ENCODE data around the gene TRIP12.
"Not testable (repeated sequence)": the region's sequence is repeated elsewhere in the genome, so short reads cannot be mapped to it uniquely, and the experiment has no call there.

Gene TRIP12

DNA sequence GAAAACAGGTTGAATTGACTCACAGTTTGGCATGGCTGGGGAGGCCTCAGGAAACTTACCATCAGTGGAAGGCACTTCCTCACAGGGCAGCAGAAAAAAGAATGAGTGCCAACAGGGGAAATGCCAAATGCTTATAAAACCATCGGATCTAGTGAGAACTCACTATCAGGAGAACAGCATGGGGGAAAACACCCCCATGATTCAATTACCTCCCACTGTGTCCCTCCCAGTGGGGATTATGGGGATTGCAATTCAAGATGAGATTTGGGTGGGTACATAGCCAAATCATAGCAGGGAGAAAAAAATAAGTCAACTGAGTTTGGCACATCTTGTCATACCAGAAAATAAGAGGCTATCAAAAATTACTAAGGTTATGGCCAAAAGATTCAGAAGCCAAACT is 96.3 kb downstream of the TRIP12 start:
- no peak for DNase-seq

DNA sequence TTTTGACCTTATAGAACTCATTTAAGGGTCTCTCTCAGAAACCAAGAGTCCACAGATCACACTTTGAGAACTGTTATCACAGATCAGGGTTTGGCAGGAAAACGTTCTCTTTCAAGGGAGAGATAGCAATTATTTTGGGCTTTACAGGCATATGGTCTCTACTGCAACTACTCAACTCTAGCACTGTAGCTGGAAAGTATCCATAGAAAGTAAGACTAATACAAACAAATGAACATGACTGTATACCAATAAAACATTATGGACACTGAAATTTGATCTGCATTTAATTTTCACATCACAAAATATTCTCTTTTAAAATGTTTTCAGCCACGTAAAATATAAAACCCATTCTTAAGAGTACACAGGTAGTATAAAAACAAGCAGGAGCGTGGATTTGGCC is 100.5 kb downstream of the TRIP12 start:
- DNase-seq: no peak

DNA sequence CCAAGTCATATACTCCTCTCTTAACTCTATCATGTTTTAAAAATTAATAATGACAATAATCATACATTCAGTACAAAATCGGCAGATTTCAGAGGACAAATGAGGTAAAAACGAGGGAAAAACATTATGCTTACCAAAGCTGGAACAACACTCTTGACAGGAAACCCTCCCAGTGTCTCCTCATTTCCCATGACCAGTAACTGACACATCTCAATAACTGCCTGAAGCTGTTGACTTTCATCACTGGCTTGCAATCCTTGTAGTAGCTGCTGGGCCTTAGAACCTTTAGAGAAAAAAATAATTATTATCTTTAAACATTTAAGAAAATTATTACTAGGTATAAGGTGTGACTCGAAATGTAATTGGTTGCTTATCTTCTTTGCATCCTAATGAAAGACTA is 103.6 kb downstream of the TRIP12 start:
- DNase-seq: no peak

DNA sequence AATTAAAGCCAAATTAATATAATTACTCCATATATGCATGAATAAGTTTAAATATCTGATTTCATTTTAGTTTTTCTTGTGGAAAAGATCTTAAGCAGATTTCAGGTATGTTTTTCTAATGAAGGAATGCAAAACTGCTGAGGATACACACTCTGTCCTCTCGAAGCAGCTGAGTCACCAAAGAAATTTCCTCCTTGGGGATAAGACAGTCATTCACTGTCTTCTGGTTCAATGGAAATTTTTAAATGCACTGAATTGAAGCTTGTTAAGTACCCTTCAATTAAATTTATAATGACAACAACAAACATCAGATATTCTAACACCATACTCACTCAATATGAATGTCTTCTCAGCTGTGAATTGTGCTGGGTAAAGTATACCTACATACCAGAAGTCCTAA is 106.0 kb downstream of the TRIP12 start:
- DNase-seq: no peak

DNA sequence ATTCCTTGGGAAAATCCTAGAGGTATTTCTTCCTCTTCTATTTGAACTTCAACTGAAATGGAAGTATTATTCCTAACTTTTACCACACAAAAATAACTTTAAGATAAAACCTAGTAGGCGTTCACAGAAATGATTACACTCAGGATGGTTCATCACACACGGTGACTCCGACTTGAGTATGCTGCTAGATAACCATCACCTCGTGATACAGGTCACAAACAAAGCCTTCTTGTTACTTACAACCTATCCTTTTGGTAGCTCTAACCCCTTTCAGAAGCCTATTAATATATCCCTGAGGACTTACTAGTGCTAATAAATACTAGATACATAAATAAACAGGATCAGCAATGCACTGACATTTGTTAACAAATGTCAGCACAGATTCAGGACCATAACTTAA is 106.5 kb downstream of the TRIP12 start:
- no peak for DNase-seq

DNA sequence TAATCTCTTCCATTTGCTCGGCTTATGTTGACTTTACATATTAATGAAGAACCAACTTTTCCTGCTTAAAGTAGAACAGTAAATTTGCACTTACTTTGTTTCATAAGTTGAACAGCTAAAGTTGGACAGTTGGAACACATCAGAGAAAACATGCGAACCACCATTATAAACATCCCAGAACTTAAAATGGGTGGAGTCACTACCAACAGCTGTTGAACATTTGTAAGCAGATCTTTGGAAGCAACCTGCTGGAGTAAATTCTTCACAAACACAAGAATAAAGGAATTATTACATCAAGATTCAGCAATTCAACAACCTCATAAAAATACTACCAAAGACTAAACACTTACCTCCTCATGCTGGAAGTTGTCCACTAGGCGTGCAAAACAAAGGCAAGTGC is 111.0 kb downstream of the TRIP12 start:
- DNase-seq: no peak

DNA sequence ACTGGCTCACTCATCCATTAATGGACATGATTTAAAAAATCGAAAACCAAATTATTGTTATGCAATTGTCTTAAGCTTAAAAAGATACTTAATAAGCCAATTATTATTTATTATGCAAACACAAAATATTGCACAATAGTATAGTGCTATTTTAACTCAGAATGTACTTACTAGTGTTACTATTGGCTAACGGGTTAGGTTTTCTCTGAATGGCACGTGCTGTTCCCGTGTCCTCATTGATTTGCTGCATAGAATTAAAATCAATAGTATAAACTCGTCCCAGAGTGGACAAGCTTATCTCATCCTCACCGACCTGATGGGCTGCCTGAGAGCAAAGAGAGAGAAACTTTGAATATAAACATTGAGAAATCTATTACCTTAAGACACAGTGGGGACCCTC is 116.2 kb downstream of the TRIP12 start:
- DNase-seq: no peak

DNA sequence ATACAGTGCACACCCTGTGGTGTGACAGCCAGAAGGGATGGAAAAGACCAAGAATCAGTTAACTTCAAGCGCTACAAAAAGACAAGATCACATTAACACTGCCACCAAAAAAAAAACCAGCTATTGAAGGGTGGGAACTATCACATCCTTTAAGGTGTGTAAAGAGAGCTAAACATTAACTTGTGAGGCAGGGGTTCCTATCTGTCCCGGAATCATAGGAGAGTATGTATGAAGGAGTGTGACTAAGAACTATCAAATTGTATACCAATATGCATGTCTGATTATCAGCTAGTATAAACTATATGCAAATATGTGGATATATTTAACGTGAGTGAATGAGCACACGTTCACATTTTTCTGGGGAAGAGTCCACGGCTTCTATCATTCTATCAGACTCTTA is 119.0 kb downstream of the TRIP12 start:
- no peak for DNase-seq

DNA sequence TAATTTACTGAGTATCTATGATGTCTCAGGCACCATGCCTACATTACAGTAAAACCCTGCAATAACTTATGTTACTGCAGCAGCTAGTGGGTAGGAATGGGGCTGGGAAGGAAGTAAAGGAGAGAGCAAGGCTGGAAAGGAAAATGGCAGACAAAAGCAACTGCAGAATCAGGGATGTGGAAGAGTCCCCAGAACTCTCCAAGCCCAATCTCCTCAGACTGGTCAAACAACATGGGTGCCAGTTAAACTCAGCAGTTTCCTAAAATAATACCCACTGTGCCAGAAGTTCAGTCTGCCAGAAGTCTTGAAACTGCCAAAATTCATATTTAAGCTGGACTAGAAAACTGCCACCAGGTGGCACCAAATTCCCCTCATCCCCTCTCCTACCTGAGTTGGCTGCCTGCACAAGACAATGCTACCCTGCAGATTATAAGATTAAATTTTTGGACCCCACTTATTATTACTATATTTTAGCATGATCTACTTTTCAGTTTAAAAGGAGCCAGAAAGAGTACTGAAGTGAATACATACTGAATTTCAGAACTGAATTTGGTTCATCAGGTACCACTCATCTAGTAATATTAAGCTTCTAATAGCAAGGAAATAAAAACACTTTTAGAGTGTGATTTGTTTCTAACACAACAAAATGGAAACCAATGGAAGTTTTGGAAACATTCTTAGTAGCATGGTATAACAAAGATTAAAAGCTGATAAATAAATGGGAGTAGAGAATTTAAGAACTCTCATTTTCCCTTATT is 120.6 kb downstream of the TRIP12 start:
- peak in 6 of 14 donors; percentile 10 to 62 (median 18) for DNase-seq

DNA sequence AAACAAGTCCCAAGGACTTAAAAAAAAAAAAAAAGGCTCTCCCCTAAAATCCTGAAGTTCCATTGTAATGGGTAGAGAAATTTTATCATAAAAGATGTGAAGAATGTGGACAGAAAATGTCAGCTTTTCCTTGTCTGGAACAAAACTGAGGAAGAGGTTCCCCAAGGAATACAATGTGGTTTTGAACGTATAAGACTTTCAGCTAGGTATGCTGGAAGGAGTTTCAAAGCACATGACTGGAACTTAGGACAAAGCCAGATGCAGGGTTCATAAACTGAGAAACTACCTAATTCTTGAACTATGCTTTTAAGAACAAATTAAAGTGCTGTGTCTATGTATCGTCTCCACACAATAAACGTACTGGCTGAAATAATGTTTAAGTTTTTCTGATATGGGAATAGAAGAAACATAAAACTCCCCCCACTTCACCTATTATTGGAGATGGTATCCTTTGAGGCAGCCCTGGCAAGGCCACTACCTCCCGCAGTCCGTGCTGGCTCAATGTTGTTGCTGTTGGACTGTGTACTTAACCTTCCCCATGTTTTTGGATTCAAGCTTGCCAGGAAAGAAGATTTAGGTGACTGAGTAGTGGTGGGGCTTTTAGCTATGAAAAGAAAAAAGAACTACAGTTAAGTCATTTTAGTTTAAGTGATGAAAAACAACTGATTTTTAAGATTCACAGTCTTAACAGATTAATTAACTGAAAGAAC is 123.2 kb downstream of the TRIP12 start:
- DNase-seq: peak in 1 of 14 donors; percentile 34

DNA sequence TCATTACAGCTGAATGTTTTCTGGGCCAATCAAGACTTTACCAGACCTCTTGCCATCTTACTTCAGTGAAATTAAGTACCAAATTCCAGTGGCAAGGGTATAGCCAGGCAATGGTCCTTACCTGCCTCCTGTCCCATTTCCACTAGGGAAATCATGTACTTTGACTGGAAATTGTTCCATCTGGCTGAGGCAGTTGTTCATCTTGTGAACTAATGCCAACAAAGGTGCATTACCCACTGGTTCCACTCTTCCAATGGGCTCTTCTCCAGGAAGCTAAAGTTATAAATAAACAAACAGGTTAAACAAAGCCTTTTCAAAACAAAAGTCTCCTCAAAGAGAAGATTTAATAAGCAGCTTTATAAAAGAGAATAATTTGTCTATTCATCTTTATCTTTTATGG is 126.8 kb downstream of the TRIP12 start:
- peak in 1 of 14 donors; percentile 4 for DNase-seq

DNA sequence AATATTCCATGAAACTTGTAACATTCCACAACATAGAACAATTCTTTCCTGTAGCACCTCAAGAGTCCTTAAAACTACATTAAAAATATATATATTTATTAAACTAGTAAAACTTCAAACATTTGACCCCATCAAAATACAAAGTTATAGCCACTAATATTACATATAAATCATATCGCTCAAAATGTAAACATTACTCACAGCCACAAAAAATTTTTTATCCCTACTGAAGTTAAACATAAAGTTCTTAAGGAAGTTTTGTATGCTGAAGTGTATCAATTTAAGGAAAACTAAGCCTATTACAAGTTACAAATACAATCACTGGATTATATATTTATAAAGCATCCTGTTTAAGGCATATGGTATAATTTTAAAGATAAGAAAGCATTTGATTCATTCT is 127.2 kb downstream of the TRIP12 start:
- DNase-seq: no peak

DNA sequence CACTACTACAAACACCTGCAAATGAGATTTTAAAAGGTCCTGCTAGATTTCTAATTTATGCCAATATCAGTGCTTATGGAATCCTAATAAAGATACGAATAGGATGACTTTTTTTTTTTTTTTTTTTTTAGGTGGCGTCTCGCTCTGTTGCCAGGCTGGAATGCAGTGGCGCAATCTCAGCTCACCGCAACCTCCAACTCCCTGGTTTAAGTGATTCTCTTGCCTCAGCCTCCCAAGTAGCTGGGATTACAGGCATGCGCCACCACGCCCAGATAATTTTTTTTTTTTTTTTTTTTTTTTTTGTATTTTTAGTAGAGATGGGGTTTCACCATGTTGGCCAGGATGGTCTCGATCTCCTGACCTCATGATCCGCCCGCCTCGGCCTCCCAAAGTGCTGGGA is 135.5 kb downstream of the TRIP12 start:
- not testable (repeated sequence) for DNase-seq

DNA sequence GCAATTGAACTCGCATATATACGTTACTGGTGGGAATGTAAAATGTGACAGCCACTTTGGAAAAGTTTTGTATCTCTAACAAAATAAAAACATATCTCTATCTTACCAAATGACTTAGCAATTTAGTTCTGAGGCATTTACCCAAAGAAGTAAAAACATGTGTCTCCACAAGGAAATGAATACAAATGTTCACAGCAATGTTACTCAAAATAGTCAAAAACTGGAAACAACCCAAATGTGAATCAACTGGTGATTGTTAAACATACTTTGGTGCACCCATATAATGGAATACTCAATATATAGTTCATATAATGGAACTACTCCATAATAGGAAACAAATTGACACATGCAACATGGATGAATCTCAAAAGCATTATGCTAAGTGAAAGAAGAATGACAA is 137.0 kb downstream of the TRIP12 start:
- DNase-seq: no peak

DNA sequence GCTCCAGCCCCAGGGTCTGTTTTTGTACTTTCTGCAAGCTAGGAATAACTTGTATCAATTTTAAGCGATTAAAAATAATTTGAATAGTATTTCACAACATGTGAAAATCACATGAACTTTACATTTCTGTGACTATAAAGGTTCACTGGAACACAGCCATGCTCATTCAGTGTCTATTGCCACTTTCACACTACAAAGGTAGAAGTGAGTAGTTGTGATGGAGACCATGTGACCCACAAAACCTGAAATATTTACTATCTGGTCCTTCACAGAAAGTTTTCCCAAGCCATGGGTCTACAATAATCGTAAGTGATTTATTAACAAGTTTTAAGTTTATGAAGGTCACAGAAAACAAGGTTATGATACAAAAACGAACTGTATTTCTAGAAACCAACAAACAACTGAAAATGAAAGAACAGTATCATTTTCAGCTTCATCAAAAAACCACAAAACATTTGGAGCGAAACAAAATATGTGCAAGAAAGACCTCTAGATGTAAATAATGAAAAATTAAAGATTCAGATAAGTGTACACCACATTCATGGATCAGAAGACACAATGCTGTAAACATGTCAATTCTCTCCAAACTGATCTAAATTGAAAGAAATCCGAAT is 138.6 kb downstream of the TRIP12 start:
- no peak for DNase-seq

DNA sequence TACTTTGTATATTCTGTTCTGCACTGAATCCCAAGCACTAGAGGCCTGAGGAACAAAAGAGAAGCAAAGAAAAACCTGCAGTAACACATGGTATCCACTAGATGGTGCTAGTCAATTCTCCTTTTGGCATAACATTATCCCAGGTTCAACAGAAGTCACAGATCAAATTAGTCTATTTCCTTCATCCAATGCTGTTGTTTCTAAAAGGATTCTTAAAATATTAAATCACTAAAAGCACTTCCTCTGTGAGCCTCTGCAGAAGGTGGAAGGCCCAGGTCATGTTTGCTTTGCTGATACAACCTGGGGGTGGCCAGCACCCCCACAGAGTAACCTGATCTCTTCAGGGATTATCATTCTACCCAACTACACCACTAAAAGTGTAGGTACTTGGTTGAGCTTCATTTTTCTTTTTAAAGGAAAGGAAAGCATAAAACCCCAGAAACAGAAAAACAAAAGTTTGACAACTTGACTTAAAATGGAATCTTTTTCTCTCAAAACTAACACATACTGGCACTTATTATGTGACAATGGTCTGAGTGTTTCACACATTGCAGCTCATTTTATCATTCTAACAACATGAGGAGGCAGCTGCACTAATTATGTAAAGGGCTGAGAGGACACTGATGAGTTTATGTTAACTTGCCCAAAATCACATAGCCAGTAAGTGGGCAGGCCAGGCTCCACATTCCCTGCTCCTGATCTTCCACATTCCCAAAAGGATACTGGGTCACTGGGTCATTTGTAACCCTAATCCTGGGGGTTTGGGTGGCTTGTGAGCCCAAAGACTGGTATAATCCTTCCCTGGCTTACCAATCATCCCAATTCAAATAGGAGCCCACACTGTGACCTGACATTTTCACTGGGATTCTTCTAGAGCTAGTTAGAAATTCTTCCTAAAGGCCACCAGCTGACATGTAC is 140.7 kb downstream of the TRIP12 start:
- DNase-seq: peak in 3 of 14 donors; percentile 2 to 35 (median 20)

DNA sequence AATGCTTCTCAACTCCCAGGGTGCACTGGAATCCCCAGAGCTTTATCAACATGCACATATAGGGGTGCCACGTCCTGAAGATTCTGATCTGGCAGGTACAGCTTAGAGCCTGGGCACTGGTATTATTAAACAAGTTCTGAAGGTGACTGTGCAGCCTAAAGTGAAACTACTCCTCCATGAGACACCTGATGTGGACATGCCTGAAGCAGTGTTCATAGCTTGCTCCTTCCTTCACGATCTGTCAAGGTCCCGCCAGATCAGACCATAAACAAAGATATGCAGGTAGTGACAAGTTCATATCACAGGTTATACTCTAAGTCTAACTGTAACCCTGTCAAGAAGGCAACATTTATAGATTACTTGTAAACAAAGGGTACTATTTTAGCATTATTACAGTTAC is 142.2 kb downstream of the TRIP12 start:
- no peak for DNase-seq

DNA sequence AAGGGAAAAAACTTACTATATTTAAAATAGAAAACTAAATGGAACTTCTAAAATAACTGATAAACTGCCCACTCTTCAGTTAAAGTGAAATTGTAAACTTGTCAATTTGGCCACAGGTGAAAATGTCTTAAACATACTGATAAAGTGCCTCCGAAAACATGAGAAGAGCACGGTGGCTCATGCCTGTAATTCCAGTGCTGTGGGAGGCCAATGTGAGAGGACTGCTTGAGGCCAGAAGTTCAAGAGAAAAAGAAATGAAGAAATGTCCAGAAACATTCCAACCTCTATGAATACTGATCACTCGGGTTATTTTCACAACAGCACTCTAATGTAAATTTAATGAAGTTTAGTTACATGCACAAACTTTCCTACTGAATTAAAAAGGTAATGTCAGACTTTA is 144.1 kb downstream of the TRIP12 start:
- DNase-seq: no peak

DNA sequence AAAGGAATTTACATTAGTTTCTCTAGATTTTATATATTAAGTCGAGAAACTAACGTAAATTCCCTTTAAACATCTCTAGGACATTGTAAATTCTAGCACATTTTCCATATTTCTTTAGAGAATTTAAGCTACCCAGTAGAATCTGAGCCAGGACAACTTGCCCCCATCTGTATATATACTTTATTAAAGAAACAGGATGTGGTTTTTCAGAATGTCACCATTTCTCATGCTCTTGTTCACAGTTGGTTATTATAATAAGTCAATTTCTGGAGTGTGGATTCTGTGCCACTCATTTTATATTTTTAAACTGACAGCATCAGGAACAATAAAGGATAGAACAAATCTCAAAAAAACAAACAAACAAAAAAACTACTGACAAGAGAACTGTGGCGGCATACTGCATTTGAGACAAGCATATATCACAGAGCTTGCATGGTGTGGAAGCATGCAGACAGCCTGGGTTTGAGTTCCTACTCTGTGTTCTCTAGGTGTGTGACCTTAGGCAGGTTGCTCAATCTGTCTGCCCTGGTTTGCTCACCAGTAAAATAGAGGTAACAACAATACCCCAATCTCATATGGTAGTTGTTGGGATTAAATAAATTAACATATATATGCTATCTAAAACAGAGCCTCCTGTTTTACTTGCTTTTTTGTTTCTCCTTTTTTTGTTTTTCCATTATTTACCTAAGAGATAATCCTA is 146.0 kb downstream of the TRIP12 start:
- DNase-seq: no peak

DNA sequence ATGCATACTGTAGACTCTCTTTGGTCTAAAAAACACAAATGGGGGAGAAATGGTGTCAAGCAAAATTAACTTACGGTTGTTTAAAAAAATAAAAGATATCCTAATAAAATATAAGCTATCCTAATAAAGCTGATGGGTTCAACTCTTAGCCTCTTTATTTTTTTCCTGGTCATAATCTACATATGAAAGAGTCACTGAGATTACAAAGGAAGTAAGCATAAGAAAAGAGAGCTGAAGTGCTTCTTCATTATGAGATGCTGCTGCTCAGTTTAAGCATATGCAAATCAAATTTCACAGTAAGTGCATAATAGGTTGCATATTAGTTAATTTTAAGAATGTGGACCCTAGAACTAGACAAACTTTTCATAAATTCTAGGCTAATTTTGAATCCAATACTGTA is 147.6 kb downstream of the TRIP12 start:
- no peak for DNase-seq

DNA sequence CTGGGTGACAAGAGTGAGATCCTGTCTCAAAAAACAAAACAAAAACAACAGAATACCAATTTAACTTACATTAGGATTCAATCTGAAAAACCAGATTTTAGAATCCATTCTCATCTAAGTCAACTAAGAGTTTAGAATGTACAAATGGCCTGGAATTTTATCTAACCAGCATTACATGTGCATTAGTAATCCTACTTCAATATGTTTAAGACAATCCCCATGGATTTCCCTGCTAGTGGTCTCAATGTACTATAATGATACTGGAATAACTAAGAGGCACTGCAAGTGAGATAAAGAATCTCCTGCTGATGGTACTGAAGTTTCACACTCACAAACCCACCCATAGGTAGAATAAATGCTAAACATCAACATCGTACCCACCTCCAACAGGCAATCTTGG is 153.6 kb downstream of the TRIP12 start:
- no peak for DNase-seq

DNA sequence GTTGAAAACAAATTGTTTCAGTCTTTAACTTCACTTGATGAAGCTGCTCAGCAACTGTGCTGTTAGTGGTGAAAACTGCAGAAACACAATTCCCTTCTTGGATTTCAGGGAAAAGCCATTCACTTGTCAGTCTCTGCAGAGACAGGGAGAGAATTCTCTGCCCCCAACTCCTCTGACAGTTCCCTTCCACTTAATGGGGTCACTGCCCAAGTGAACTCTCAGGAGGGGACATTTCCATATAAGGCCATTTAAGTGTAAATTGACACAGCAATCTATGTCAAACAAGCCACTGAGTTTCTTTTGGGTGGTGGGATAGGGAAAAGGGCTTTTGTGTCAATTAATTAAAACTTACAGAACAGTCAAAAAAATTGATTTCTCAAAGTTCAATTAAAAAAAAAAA is 156.1 kb downstream of the TRIP12 start:
- DNase-seq: no peak
